GM10248 (cell line): ENCODE data around the gene CTXND1.

ENCODE experiments used
- CTCF ChIA-PET: fragments of 300-600 bp; sonication (Branson Sonifier 250); formaldehyde crosslinking; extraction: SDS; loops from one replicate; lab custom pipeline; 2021; ENCODE audit warnings: antibody characterized with exemption; lab: Yijun Ruan, JAX
- POLR2A ChIA-PET: fragments of 350-650 bp; sonication (Branson Sonifier 250); formaldehyde crosslinking; extraction: SDS; loops from one replicate; lab custom pipeline; 2020; ENCODE audit warnings: antibody characterized with exemption; lab: Yijun Ruan, JAX
- DNase-seq: peaks from one replicate; pipeline ENCODE4 v3.0.0; 2012; ENCODE audit errors: extremely low spot score
- TF ChIP-seq, protein P1 (sequence below): IDR thresholded peaks from 2 replicates; pipeline ENCODE4 v1.5.1; 2012; ENCODE audit warnings: mild to moderate bottlenecking, low read depth; ENCODE audit errors: extremely low read depth, missing control alignments, control extremely low read depth

The CTXND1 gene

DNA sequence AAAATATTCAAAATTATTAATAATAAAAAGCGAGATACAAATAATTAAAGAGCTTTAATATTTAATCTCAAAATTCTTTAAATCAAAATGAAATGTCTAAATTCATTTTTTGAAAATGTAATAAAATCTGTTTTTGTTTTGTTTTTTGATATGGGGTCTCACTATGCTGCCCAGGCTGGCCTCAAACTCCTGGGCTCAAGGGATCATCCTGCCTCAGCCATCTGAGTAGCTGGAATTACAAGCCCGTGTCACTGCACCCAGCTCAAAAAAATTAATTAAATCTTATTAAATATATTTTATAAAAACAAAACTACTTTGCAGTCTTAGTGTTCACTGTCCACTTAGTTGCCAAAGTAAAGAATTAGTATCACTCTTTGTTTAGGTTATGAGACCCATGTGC lies 60.8 kb downstream of the CTXND1 start:
- POLR2A ChIA-PET, result no interaction called here

DNA sequence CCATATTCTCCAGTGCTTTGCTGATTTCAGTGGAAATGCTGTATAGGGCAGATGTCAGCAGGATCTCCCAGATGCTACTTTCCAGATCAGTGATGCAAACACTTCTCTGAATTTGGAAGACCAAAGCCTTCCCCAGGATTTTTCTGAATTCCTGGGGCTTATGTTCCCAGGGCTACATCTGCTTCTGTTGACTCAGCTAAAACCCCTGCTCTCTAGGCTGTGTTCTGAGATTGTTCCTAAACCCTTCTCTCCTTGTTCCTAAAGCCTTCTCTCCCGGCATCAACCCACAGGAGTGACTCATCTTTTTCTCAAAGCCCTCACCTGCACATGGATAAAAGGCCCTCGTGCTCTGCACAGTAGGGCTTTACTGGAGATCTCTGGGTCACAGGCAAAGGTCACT lies 63.8 kb downstream of the CTXND1 start:
- ChIA-PET POLR2A (no interaction called here), CTCF (interaction anchor here (0.9 to 1.2 kb wide), 3 partner anchors 15 to 592 kb away, joined by 3 read pairs; no protein-coding TSS in a partner anchor)
- TF ChIP-seq, protein P1, sequence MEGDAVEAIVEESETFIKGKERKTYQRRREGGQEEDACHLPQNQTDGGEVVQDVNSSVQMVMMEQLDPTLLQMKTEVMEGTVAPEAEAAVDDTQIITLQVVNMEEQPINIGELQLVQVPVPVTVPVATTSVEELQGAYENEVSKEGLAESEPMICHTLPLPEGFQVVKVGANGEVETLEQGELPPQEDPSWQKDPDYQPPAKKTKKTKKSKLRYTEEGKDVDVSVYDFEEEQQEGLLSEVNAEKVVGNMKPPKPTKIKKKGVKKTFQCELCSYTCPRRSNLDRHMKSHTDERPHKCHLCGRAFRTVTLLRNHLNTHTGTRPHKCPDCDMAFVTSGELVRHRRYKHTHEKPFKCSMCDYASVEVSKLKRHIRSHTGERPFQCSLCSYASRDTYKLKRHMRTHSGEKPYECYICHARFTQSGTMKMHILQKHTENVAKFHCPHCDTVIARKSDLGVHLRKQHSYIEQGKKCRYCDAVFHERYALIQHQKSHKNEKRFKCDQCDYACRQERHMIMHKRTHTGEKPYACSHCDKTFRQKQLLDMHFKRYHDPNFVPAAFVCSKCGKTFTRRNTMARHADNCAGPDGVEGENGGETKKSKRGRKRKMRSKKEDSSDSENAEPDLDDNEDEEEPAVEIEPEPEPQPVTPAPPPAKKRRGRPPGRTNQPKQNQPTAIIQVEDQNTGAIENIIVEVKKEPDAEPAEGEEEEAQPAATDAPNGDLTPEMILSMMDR, result no peak
- no peak for DNase-seq

More for the DNA sequence above, 60.8 kb downstream of the CTXND1 start:
- CTCF ChIA-PET, result interaction anchor here (1.5 to 1.6 kb wide), 2 partner anchors 8 to 17 kb away, joined by 3 to 4 read pairs; no protein-coding TSS in a partner anchor
- TF ChIP-seq, protein P1, result no peak
- DNase-seq, result no peak

DNA sequence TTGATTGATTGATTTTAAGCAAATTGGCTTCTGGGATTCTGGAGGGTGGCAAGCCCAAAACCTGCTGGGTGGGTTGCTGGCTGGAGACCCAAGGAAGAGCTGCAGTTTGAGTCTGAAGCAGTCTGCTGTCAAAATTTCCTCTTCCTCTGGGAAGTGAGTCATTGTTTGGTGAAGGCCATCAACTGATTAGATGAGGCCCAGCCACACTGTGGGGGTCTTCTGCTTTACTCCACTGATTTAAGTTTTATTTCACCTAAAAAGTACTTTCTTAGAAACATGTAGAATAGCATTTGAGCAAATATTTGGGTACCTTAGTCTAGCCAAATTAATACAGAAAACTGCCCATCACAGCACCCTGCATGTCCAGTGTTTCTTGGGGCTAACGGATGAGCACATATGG lies 65.4 kb downstream of the CTXND1 start:
- ChIA-PET POLR2A (no interaction called here), CTCF (no interaction called here)
- TF ChIP-seq, protein P1, result no peak
- no peak for DNase-seq

DNA sequence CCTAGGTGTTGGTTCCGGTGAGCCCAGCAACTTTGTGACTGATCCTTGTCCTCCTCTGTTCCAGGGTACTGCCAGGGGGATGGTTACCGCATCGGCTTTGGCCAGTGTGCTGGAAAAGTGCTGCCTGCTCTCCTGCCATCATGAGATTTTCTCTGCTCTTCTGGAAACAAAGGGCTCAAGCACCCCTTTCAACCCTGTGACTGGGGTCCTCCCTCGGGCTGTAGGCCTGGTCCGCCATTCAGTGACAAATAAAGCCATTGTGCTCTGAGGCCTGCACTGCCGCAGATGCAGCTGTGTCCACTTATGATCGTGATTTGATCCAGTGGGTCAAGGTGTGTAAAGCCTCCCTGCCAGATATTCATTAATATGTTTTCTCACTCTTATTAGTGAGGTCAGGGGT lies 65.9 kb downstream of the CTXND1 start:
- CTCF ChIA-PET, result no interaction called here
- TF ChIP-seq, protein P1, result no peak
- POLR2A ChIA-PET, result no interaction called here
- DNase-seq, result no peak

DNA sequence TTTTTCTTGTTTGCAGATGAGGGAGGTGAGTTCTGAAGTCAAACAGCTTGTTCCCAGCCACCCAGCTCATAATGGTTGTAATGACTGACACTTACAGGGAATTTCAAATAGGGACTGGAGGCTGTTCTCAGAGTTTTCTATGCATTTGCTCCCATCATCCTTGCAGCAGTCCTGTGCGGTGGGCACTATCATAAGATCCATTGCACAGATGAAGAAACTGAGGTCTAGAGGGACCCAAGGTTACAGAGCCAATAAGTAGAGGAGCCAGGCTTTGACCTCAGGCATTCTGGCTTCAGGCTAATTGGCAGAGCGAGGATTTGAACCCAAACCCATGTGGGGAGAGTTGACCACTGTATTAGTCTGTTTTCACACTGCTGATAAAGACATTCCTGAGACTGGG lies 66.9 kb downstream of the CTXND1 start:
- ChIA-PET CTCF (no interaction called here), POLR2A (no interaction called here)
- DNase-seq, result no peak
- TF ChIP-seq, protein P1, result no peak

DNA sequence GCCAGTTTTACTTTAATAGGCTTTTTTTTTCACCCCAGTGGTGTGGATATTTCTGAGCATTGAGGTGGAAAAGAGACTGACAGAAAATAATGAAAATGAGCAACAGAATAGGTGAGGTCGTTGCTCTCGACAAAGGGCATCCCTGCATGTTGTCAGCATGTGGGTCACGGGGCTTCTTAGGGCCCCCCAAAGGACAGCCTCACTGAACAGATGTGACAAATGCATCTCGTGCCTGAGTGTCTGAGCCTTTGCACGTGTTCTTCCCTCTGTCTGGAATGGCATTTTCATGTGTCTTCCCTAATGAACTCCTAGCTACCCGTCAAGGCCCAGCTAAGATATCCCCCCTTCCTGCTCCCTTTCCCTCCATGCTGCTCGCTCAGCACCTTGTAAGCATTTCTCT lies 67.5 kb downstream of the CTXND1 start:
- DNase-seq, result no peak
- TF ChIP-seq, protein P1, result no peak
- POLR2A ChIA-PET, result no interaction called here
- CTCF ChIA-PET, result no interaction called here

DNA sequence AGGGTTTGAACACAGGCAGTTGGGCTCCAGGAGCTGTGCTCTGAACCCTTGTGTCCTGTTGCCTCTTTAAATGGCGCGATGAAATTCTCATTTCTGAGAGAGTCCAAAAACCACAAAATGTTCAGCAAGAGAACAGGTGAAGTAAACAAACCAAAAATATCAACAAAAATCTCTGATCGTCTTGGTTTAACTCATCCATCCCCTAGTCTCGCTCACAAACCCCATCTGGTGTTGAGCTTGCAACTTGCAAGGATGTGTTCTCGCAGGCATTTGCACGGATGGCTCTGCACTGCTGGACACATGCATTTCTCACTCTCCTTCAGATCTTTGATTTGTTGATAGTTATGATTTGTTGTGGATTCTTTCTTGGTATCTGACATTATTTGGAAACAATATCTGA lies 68.1 kb downstream of the CTXND1 start:
- ChIA-PET CTCF (no interaction called here), POLR2A (no interaction called here)
- TF ChIP-seq, protein P1, result no peak
- no peak for DNase-seq
